ENCODE results near the gene EFCAB9. TPM values are rescaled to one million over a fixed set of nuclear protein-coding genes. Genes with fewer than 3 reads are reported as not detected.

EFCAB9 gene
- not detected in 2 replicates for total RNA-seq

GRCh38 chr5:172193872-172194271 lies at the start of gene EFCAB9:
TSS of gene EFCAB9 (plus strand) at chr5:172194172. CDS start at chr5:172194173, 1 bp downstream.
- TF ChIP-seq, protein P1, sequence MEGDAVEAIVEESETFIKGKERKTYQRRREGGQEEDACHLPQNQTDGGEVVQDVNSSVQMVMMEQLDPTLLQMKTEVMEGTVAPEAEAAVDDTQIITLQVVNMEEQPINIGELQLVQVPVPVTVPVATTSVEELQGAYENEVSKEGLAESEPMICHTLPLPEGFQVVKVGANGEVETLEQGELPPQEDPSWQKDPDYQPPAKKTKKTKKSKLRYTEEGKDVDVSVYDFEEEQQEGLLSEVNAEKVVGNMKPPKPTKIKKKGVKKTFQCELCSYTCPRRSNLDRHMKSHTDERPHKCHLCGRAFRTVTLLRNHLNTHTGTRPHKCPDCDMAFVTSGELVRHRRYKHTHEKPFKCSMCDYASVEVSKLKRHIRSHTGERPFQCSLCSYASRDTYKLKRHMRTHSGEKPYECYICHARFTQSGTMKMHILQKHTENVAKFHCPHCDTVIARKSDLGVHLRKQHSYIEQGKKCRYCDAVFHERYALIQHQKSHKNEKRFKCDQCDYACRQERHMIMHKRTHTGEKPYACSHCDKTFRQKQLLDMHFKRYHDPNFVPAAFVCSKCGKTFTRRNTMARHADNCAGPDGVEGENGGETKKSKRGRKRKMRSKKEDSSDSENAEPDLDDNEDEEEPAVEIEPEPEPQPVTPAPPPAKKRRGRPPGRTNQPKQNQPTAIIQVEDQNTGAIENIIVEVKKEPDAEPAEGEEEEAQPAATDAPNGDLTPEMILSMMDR (IDR thresholded peaks at IDR 0.05; ENCODE audit: insufficient read depth, low read depth, low read length) = no peak
- H3K4me3 ChIP-seq (ENCODE audit: low read depth, low read length) = no peak within 1 kb of the TSS

DNA sequence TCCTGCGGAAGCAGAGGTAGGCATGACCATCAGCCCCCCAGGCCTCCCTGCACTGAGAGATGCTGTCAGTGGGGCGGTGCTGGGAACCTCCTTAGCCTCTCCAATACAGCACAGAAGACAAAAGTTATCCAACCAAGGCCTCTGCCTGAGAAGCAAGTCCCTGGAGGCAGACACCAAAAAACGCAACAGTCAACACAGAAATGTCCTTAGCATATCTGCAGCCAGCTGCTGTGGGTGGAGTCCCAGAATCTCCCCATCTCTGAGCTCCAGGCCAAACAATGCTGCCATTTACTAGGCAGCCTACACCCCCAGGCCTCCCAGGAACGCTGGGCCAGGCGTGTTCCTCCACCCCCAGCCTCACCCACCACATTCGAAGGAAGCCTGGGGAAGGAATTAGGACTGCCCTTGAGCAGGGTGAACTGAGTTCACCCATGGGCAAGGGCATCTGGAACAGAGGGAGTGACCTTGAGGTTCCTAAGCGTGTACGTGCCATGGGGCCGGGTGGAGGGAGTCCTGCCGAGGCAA lies 49.6 kb upstream of the EFCAB9 start:
- H3K4me3 ChIP-seq (ENCODE audit: low read depth, low read length) = no peak overlapping the region
- TF ChIP-seq, protein P1 (IDR thresholded peaks at IDR 0.05; ENCODE audit: insufficient read depth, low read depth, low read length) = no peak
- peak; percentile 66 for DNase-seq (ENCODE audit: low read depth)

More at GRCh38 chr5:172193872-172194271, at the start of gene EFCAB9:
- DNase-seq (ENCODE audit: low read depth) = no peak

DNA sequence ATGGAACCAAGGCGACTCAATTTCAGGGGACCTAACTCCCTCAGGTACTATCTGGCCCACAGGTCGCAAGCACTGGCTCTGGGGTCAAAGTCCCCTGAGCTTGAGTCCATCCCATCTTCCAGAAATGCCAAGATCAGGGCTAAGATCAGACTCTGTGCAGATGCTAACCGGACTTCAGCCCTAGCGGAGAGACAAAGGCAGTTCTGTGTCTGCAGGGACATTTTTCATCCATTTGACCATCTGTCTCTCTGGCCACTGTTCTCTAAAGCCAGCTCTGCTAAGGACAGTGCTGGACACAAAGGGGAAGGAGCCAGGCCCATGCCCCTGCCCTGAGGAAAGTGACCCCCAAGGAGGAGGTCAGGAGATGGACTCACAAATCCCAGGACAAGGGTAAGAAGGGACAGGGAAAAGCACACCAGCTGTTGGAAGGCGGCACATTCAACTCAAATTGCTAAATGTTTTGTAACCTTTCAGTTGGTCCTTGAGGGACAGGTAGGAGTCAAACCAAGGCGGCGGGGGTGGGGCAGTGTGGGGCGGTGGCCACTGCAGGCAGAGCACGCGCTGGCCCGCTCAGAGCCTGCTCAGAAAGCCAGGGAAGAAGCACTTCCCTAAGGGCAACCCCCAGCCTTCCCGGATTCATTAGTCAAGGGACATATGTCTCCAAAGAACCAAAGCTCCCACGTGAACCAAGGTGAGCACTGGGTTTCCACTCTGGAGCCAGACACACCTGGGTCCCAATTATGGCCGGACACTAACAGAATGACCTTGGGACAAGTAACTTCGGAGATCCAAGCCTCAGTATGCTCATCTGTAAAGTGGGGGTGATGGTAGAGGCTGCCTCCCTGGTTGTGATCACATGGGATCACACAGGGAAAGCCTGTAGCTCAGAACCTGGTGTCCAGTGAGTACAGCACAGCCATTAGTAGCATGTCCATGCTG lies 48.8 kb upstream of the EFCAB9 start:
- H3K4me3 ChIP-seq (ENCODE audit: low read depth, low read length) = no peak overlapping the region
- no peak for DNase-seq (ENCODE audit: low read depth)
- TF ChIP-seq, protein P1 (IDR thresholded peaks at IDR 0.05; ENCODE audit: insufficient read depth, low read depth, low read length) = no peak

GRCh38 chr5:172145870-172146747 lies 47.9 kb upstream of the EFCAB9 start:
- no peak overlapping the region for H3K4me3 ChIP-seq (ENCODE audit: low read depth, low read length)
- no peak for DNase-seq (ENCODE audit: low read depth)
- TF ChIP-seq, protein P1 (IDR thresholded peaks at IDR 0.05; ENCODE audit: insufficient read depth, low read depth, low read length) = no peak

DNA sequence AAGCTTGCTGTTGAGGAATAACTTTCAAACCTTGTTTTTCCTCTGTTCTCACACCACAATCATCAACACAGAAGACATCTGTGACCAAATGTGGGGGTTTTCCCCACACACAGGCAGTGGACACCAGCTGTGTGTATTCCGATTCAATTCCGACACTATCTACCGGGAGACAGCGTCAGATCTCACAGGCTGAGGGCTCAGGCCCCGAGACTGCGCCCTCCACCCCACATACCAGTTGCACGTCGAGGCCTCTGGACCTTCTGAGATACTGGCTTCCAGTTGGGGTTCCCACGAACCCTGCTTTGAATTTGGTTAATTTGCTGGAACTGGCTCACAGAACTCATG lies 47.3 kb upstream of the EFCAB9 start:
- no peak for DNase-seq (ENCODE audit: low read depth)
- no peak overlapping the region for H3K4me3 ChIP-seq (ENCODE audit: low read depth, low read length)
- TF ChIP-seq, protein P1 (IDR thresholded peaks at IDR 0.05; ENCODE audit: insufficient read depth, low read depth, low read length) = no peak

- DNase-seq (ENCODE audit: low read depth) = no peak
- no peak overlapping the region for H3K4me3 ChIP-seq (ENCODE audit: low read depth, low read length)
- TF ChIP-seq, protein P1 (IDR thresholded peaks at IDR 0.05; ENCODE audit: insufficient read depth, low read depth, low read length) = no peak
Observed at GRCh38 chr5:172147857-172148256, 46.1 kb upstream of the EFCAB9 start.

Measured in fibroblast of villous mesenchyme (primary cell).